Measurements from ENCODE around the gene TMPRSS9. TPM values are rescaled to one million over a fixed set of nuclear protein-coding genes. Genes with fewer than 3 reads are reported as not detected.

The TMPRSS9 gene
- total RNA-seq, 4 donors from 2014 or later: 0.19 TPM; not detected in 3

DNA sequence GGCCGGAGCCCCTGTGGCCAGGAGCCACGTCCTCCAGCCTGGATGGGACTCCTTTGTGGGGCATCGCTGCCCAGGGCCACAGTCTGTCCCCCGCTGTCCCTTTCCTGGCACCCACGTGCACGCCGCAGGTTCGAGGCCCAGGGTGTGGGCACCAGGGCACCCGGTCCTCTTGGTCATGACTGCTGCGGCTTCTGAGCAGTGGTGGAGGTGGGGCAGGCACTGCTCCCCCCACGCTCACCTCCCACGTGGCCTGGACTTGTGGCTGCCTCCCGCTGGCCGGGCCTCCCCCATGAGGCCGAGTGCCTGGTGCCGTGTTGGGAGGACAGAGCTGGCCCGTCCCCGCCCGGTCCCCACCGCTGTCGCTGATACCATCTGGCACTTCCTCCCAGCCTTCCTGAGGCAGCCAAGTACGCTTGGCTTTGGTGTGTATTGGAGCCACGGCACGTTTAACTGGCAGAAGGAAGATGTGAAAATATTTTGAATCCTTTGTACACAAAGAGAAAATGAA is 18.8 kb upstream of the TMPRSS9 start:
- TF ChIP-seq POLR2A (IDR thresholded peaks at IDR 0.05): no peak
- TF ChIP-seq, protein P1, sequence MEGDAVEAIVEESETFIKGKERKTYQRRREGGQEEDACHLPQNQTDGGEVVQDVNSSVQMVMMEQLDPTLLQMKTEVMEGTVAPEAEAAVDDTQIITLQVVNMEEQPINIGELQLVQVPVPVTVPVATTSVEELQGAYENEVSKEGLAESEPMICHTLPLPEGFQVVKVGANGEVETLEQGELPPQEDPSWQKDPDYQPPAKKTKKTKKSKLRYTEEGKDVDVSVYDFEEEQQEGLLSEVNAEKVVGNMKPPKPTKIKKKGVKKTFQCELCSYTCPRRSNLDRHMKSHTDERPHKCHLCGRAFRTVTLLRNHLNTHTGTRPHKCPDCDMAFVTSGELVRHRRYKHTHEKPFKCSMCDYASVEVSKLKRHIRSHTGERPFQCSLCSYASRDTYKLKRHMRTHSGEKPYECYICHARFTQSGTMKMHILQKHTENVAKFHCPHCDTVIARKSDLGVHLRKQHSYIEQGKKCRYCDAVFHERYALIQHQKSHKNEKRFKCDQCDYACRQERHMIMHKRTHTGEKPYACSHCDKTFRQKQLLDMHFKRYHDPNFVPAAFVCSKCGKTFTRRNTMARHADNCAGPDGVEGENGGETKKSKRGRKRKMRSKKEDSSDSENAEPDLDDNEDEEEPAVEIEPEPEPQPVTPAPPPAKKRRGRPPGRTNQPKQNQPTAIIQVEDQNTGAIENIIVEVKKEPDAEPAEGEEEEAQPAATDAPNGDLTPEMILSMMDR (IDR thresholded peaks at IDR 0.05): no peak
- H3K9me3 ChIP-seq: no peaks in the 10 kb centered on the region
- no peak overlapping the region for H3K4me3 ChIP-seq
- H3K36me3 ChIP-seq: peaks cover 0 to 84% (median 12%) of the 10 kb centered on the region in 3 donors
- intact Hi-C loops (cut with DNase I): no loop called here
- no peaks in the 10 kb centered on the region for H3K27me3 ChIP-seq
- WGBS, 2 donors: no CpG with 5 or more reads among the region's 24 CpGs
- DNase-seq: no peak
- peaks cover 0 to 24% (median 4%) of the 10 kb centered on the region in 3 donors for H3K4me1 ChIP-seq
- peak overlapping the region in 1 of 4 donors; percentile 29 for H3K27ac ChIP-seq

DNA sequence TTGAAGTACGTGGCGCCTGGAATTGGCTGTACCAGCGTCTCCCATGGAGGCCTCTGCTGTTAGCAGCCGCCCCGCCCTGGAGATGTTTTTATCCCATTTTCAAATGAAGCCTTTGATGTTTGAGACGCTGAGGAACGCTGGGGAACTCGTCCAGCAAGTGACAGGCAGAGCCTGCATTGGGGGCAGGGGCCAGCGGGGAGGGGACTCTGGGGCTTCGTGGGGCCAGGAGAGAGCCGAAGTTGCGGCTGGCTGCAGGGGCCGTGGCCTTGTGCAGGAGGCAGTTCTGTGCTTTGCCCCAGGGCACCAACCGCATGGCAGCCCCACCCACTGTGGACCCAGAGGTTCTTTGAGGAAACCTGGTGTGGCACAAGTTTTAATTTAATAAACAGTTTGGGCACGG is 18.1 kb upstream of the TMPRSS9 start:
- Histone ChIP-seq H3K9me3 (no peaks in the 10 kb centered on the region), H3K4me3 (no peak overlapping the region), H3K4me1 (peaks cover 0 to 24% (median 4%) of the 10 kb centered on the region in 3 donors), H3K27ac (peak overlapping the region in 1 of 4 donors; percentile 29), H3K27me3 (no peaks in the 10 kb centered on the region), H3K36me3 (peaks cover 0 to 90% (median 12%) of the 10 kb centered on the region in 3 donors)
- no peak for DNase-seq
- 77 to 79% methylated on average over 5 to 6 of the region's 15 CpGs for WGBS, 2 donors
- TF ChIP-seq, protein P1 (IDR thresholded peaks at IDR 0.05): no peak
- no peak for TF ChIP-seq POLR2A (IDR thresholded peaks at IDR 0.05)
- intact Hi-C loops (cut with DNase I): no loop called here

DNA sequence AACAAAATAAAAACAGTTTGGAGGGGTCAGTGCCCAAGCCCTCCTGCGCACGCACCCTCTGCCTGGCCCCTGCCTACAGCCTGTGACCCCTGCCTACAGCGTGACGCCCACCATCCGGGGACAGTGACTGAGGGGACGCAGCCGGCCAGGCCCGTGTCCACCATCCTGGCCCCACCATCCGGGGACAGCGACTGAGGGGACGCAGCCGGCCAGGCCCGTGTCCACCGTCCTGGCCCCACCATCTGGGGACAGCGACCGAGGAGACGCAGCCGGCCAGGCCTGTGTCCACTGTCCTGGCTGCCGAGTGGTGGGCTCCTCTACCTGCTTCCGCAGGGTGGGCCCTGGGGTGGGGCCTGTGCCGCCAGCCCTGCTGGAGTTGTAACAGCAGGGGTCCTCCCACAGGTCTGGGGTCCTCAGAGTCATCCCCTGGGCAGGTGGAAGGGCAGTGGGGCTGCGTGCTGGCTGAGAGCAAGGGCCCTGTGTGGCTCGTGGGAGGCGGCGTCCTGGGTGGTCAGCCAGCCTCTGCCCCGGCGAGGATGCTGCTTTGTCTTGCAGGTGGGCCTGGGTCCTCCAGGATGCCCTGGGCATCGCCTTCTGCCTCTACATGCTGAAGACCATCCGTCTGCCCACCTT is 17.3 kb upstream of the TMPRSS9 start:
- H3K36me3 ChIP-seq: peaks cover 0 to 83% (median 12%) of the 10 kb centered on the region in 3 donors
- no peak overlapping the region for H3K27ac ChIP-seq
- H3K4me1 ChIP-seq: peaks cover 0 to 24% (median 4%) of the 10 kb centered on the region in 3 donors
- H3K27me3 ChIP-seq: no peaks in the 10 kb centered on the region
- no peak overlapping the region for H3K4me3 ChIP-seq
- WGBS, 2 donors: 90 to 100% methylated on average over 4 to 9 of the region's 29 CpGs
- no peak for DNase-seq
- H3K9me3 ChIP-seq: no peaks in the 10 kb centered on the region
- intact Hi-C loops (cut with DNase I): no loop called here
- no peak for TF ChIP-seq POLR2A (IDR thresholded peaks at IDR 0.05)
- TF ChIP-seq, protein P1 (IDR thresholded peaks at IDR 0.05): no peak

DNA sequence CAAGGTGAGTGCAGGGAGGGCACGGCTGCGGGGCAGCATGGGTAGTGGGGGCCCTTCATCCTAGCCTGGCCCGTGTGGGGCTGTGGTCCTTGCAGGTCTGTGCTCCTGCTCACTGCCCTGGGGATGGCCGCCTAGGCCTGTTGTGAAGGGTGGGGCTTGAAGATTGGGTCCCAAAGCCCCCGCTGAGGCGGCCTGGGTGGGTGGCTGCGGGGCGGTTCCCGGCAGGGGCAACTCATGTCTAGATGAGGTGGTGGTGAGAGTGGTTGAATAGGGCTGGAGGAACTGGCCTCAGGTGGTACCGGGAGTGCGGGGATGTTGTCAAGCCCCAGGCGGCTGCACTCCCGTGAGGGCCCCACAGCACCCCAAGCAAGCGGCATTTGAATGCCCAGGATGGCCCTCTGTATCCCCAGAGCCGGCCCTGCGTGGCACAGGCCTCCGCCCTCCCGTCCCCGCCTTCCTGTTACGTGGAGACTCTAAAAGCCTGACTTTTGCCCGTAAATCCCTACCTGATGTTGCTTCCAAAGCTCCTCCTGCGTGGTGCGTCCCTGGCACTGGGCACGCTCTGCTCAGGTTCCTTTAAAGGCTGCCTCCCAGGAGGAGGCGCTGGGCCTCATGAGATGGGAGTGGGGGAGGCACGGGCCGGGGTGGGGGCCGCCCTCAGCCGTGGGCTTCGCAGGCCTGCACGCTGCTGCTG is 16.6 kb upstream of the TMPRSS9 start:
- H3K27me3 ChIP-seq: no peaks in the 10 kb centered on the region
- no peak overlapping the region for H3K4me3 ChIP-seq
- 97% methylated on average over 7 to 21 of the region's 31 CpGs for WGBS, 2 donors
- DNase-seq: no peak
- no peak overlapping the region for H3K27ac ChIP-seq
- no peak for TF ChIP-seq POLR2A (IDR thresholded peaks at IDR 0.05)
- TF ChIP-seq, protein P1 (IDR thresholded peaks at IDR 0.05): no peak
- H3K36me3 ChIP-seq: peaks cover 0 to 78% (median 12%) of the 10 kb centered on the region in 3 donors
- H3K4me1 ChIP-seq: peaks cover 0 to 24% (median 4%) of the 10 kb centered on the region in 3 donors
- no peaks in the 10 kb centered on the region for H3K9me3 ChIP-seq
- intact Hi-C loops (cut with DNase I): no loop called here

DNA sequence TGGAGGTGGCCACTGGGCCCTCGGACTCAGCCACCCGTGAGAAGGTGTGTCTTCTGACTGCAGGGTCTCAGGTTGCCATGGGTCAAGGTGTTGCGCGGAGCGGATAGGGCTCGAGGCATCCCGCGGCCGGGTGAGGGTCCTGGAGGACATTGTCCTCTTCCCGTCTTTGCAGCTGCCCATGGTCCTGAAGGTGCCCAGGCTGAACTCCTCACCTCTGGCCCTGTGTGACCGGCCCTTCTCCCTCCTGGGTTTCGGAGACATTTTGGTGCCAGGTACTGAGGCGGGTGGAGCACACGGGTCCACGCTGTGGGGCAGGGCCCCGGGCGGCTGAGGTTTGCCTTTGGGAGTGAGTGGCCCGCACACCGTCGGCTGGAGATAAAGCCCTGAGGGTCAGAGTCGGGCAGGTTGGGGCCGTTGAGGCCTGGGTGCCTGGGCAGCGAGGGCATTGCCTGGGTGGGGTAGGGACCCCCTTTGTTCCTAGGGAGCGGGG is 15.6 kb upstream of the TMPRSS9 start:
- no peak for DNase-seq
- no peak overlapping the region for H3K27ac ChIP-seq
- TF ChIP-seq, protein P1 (IDR thresholded peaks at IDR 0.05): no peak
- TF ChIP-seq POLR2A (IDR thresholded peaks at IDR 0.05): no peak
- peaks cover 6 to 74% (median 10%) of the 10 kb centered on the region in 3 donors for H3K36me3 ChIP-seq
- WGBS, 2 donors: 94% methylated on average over 7 of the region's 24 CpGs; no CpG with 5 or more reads in 1 of the 2 donors
- H3K4me3 ChIP-seq: no peak overlapping the region
- H3K9me3 ChIP-seq: no peaks in the 10 kb centered on the region
- intact Hi-C loops (cut with DNase I): no loop called here
- H3K27me3 ChIP-seq: no peaks in the 10 kb centered on the region
- peaks cover 0 to 24% (median 4%) of the 10 kb centered on the region in 3 donors for H3K4me1 ChIP-seq
